GM12875 (cell line): ENCODE results near the gene ARID3C.

Source experiments
- H3K4me3 ChIP-seq: one replicate; pipeline ENCODE4 v1.5.1; 2011; ENCODE audit warnings: low read depth, low read length, control low read depth
- CTCF ChIP-seq: IDR thresholded peaks from 2 replicates; pipeline ENCODE4 v1.5.1; 2011; ENCODE audit warnings: low read depth, mild to moderate bottlenecking, control low read depth, inconsistent platforms, low read length, moderate library complexity, borderline replicate concordance; ENCODE audit not compliant: insufficient read depth

ARID3C gene

GRCh38 chr9:34612788-34613390 lies 16.0 kb downstream of the ARID3C start:
- TF ChIP-seq CTCF, result peak; percentile 82

GRCh38 chr9:34611811-34612787 lies 16.8 kb downstream of the ARID3C start, which contains the start of gene RPP25L:
Gene RPP25L, minus strand, starts transcription at chr9:34612097. Its CDS starts 801 bp downstream, at chr9:34611296.
- H3K4me3 ChIP-seq, result peak within 1 kb of the TSS; percentile 89
- TF ChIP-seq CTCF, result no peak

More at GRCh38 chr9:34612788-34613390, 16.0 kb downstream of the ARID3C start:
- H3K4me3 ChIP-seq, result peak overlapping the region; percentile 89

GRCh38 chr9:34611251-34611810 lies 17.5 kb downstream of the ARID3C start:
- no peak for TF ChIP-seq CTCF
- peak overlapping the region; percentile 89 for H3K4me3 ChIP-seq

- peak overlapping the region; percentile 89 for H3K4me3 ChIP-seq
- no peak for TF ChIP-seq CTCF
Measured at GRCh38 chr9:34610434-34611206, 18.2 kb downstream of the ARID3C start.

GRCh38 chr9:34607331-34607730 lies 21.5 kb downstream of the ARID3C start:
- TF ChIP-seq CTCF, result no peak
- no peak overlapping the region for H3K4me3 ChIP-seq

GRCh38 chr9:34606905-34607304 lies 22.0 kb downstream of the ARID3C start:
- H3K4me3 ChIP-seq, result no peak overlapping the region
- TF ChIP-seq CTCF, result no peak
